PC-9 (cell line): ENCODE results near the gene ATXN7. TPM values are rescaled to one million over a fixed set of nuclear protein-coding genes. Genes with fewer than 3 reads are reported as not detected.
A peak's percentile ranks its signal among the peaks of the same experiment; 100 is the strongest.

Experiments
- BruUV-seq: library from RNA; stranded (reverse); fragments of 400-500 nt; replicated peaks from 2 replicates; lab custom pipeline; 2021; lab: Mats Ljungman, UMichigan
- CTCF ChIA-PET: fragments of 300-600 bp; sonication (Branson Sonifier 250); formaldehyde crosslinking; loops from one replicate; lab custom pipeline; 2022; ENCODE audit warnings: antibody characterized with exemption; lab: Charles Lee
- POLR2A ChIA-PET: fragments of 300-600 bp; sonication (Branson Sonifier 250); formaldehyde crosslinking; loops from one replicate; lab custom pipeline; 2022; ENCODE audit warnings: antibody characterized with exemption; ENCODE audit not compliant: unreplicated experiment; lab: Charles Lee
- DNase-seq, 2 experiments: peaks; one replicate each; pipeline versions ENCODE4 v3.0.0 to v3.0.0-alpha.2; 2015 to 2022; ENCODE audit warnings: mixed read lengths in 1 of 2
- H2AFZ ChIP-seq: fragments of 200-600 bp; sonication (generic); 2 replicates; pipeline ENCODE4 v1.8.1; 2017; ENCODE audit warnings: antibody characterized with exemption
- H3F3A ChIP-seq: fragments of 200-600 bp; sonication (generic); 2 replicates; pipeline ENCODE4 v1.8.1; 2017; ENCODE audit warnings: antibody characterized with exemption, mild to moderate bottlenecking, low read depth; ENCODE audit not compliant: insufficient read depth
- H3K27ac ChIP-seq: fragments of 200-600 bp; sonication (generic); 2 replicates; pipeline ENCODE4 v1.6.1; 2016; ENCODE audit warnings: mixed run types
- H3K27me3 ChIP-seq: fragments of 200-600 bp; sonication (generic); 2 replicates; pipeline ENCODE4 v1.6.1; 2016; ENCODE audit warnings: low read depth, mixed run types; ENCODE audit not compliant: insufficient read depth
- H3K36me3 ChIP-seq: fragments of 200-600 bp; sonication (generic); 2 replicates; pipeline ENCODE4 v1.6.1; 2016; ENCODE audit warnings: low read depth, mixed run types
- H3K4me1 ChIP-seq: fragments of 200-600 bp; sonication (generic); replicated peaks from 2 replicates; pipeline ENCODE4 v1.6.1; 2016; ENCODE audit warnings: mixed run types; ENCODE audit not compliant: insufficient read depth
- H3K4me2 ChIP-seq: fragments of 200-600 bp; sonication (generic); 2 replicates; pipeline ENCODE4 v1.6.1; 2017; ENCODE audit warnings: mixed run types
- H3K4me3 ChIP-seq: fragments of 200-600 bp; sonication (generic); 2 replicates; pipeline ENCODE4 v1.6.1; 2016; ENCODE audit warnings: mixed run types
- H3K79me2 ChIP-seq: fragments of 200-600 bp; sonication (generic); 2 replicates; pipeline ENCODE4 v1.6.1; 2017; ENCODE audit warnings: low read depth, mixed run types
- H3K9me2 ChIP-seq: fragments of 200-600 bp; sonication (generic); 2 replicates; pipeline ENCODE4 v1.8.1; 2017; ENCODE audit warnings: mild to moderate bottlenecking; ENCODE audit not compliant: insufficient read depth
- H3K9me3 ChIP-seq: fragments of 200-600 bp; sonication (generic); 2 replicates; pipeline ENCODE4 v1.8.1; 2016; ENCODE audit warnings: low read depth; ENCODE audit not compliant: insufficient read depth
- H4K20me1 ChIP-seq: fragments of 200-600 bp; sonication (generic); 2 replicates; pipeline ENCODE4 v1.8.1; 2017; ENCODE audit not compliant: insufficient read depth
- CTCF ChIP-seq: fragments of 200-600 bp; sonication (generic); conservative IDR thresholded peaks from 2 replicates; pipeline ENCODE4 v1.6.1; 2017; ENCODE audit warnings: mixed run types, antibody characterized with exemption, mild to moderate bottlenecking, moderate library complexity
- EZH2 ChIP-seq: fragments of 200-600 bp; sonication (generic); IDR thresholded peaks from 2 replicates; pipeline ENCODE4 v1.8.0; 2017; ENCODE audit warnings: antibody characterized with exemption, low read depth
- intact Hi-C: fragments of 100-400 bp; cut with micrococcal nuclease; formaldehyde crosslinking; loops from one replicate; pipeline ENCODE4 v1.10.0; 2022; ENCODE audit not compliant: unreplicated experiment
- total RNA-seq: library from RNA; stranded (reverse); gene quantifications from 2 replicates; pipeline ENCODE4 v1.2.3, GENCODE V29; 2021

The ATXN7 gene
- total RNA-seq, 1 experiment from 2014 or later = 27.7 TPM

DNA sequence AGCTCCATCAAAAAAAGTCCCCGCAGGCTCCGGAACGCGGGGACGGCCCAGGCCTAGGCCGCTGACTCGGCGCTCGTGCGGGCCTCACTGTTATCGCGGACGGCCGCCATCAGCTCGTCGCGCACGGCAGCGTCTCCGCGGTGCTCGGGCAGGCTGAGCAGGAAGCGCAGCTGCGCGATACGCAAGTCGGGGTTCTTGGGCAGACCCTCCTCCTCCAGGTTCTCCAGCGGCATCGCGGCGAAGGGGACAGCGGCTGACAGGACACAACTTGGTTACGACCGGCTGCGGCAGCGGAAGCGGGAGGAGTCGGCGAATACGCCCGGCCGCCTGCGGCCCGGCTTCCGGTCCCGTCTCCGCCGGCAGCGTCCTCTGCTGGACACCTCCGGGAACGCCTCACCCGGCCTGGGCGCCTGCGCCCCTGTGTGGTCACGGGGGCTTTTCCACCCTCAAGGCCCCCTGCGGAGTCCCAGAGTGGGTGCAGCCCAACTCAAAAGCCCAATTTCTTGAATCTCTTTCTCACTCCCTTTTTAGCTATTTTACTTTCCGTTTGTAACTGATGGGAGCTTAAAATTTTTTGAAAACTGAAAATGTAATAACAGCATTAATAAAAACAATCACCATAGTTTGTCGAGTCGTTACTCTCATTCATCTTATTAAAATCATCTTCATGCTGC lies 159.7 kb downstream of the ATXN7 start, which contains the start of gene PSMD6:
Gene PSMD6 (minus strand): TSS at position 308 of the 674 bp plus-strand sequence. CDS start 75 bp downstream, at position 233.
- peak within 1 kb of the TSS; percentile 95 for H3K4me2 ChIP-seq
- H3K9me3 ChIP-seq = no peaks in the 10 kb centered on the region
- no peaks in the 10 kb centered on the region for H3K9me2 ChIP-seq
- peaks cover 7% of the 10 kb centered on the region for H3K4me1 ChIP-seq
- ChIA-PET CTCF (interaction anchor here (0.6 to 1.2 kb wide), 3 partner anchors 62 to 479 kb away, joined by 3 to 7 read pairs (median 3); no protein-coding TSS in a partner anchor), POLR2A (interaction anchor here (0.6 kb wide), 1 partner anchor 462 kb away, joined by 3 read pairs; no protein-coding TSS in a partner anchor)
- peaks cover under 1% of the 10 kb centered on the region; the same call in 1 of the 2 replicates for H4K20me1 ChIP-seq
- peak within 1 kb of the TSS; percentile 91 for H3K4me3 ChIP-seq
- H3K79me2 ChIP-seq = peaks cover 24% of the 10 kb centered on the region
- peak; percentile 55 to 91 for DNase-seq
- peak within 1 kb of the TSS; percentile 92 for H2AFZ ChIP-seq
- H3F3A ChIP-seq = no peaks in the 10 kb centered on the region; the same call in 1 of the 2 replicates
- TF ChIP-seq CTCF (peak; percentile 88), EZH2 (no peak)
- no TSS peak for BruUV-seq
- peak within 1 kb of the TSS; percentile 54 for H3K27ac ChIP-seq
- intact Hi-C loops = loop anchor here (1.0 kb wide), 1 partner anchor 461 kb away; no protein-coding TSS in a partner anchor
- H3K36me3 ChIP-seq = no peaks in the 10 kb centered on the region; the same call in 1 of the 2 replicates
- H3K27me3 ChIP-seq = no peaks in the 10 kb centered on the region

GRCh38 chr3:64023861-64024223 lies 160.2 kb downstream of the ATXN7 start:
- CTCF ChIA-PET = interaction anchor here (0.7 to 1.2 kb wide), 2 partner anchors 62 to 205 kb away, joined by 3 read pairs; no protein-coding TSS in a partner anchor
- peaks cover 24% of the 10 kb centered on the region for H3K79me2 ChIP-seq
- no TSS peak for BruUV-seq

GRCh38 chr3:64026346-64026745 lies 162.7 kb downstream of the ATXN7 start:
- no TSS peak for BruUV-seq
- Histone ChIP-seq H3K4me2 (no peak overlapping the region), H4K20me1 (no peaks in the 10 kb centered on the region), H2AFZ (no peak overlapping the region), H3K27me3 (no peaks in the 10 kb centered on the region), H3K27ac (no peak overlapping the region), H3K9me3 (no peaks in the 10 kb centered on the region), H3K4me1 (peaks cover 7% of the 10 kb centered on the region), H3K36me3 (no peaks in the 10 kb centered on the region), H3K79me2 (peaks cover 18% of the 10 kb centered on the region), H3K4me3 (no peak overlapping the region), H3F3A (no peaks in the 10 kb centered on the region), H3K9me2 (no peaks in the 10 kb centered on the region)
- TF ChIP-seq CTCF (no peak), EZH2 (no peak)
- DNase-seq = no peak
- CTCF ChIA-PET = no interaction called here
- intact Hi-C loops = no loop called here
- POLR2A ChIA-PET = no interaction called here

More at GRCh38 chr3:64023861-64024223, 160.2 kb downstream of the ATXN7 start:
- no peak for DNase-seq
- Histone ChIP-seq H3K4me2 (peak overlapping the region; percentile 95), H3K9me2 (no peaks in the 10 kb centered on the region), H2AFZ (peak overlapping the region; percentile 92), H4K20me1 (no peaks in the 10 kb centered on the region), H3K9me3 (no peaks in the 10 kb centered on the region), H3K36me3 (no peaks in the 10 kb centered on the region; the same call in 1 of the 2 replicates), H3K27me3 (no peaks in the 10 kb centered on the region), H3K4me3 (peak overlapping the region; percentile 91; the same call in 1 of the 2 replicates), H3K27ac (no peak overlapping the region), H3K4me1 (peaks cover 7% of the 10 kb centered on the region), H3F3A (no peaks in the 10 kb centered on the region; the same call in 1 of the 2 replicates)
- TF ChIP-seq EZH2 (no peak), CTCF (no peak)
- intact Hi-C loops = loop anchor here (1.0 kb wide), 1 partner anchor 460 kb away; no protein-coding TSS in a partner anchor
- POLR2A ChIA-PET = no interaction called here
